IPS-18c (cell line): ENCODE measurements around the gene PRKX.
"Not testable (repeated sequence)": the region's sequence is repeated elsewhere in the genome, so short reads cannot be mapped to it uniquely, and the experiment has no call there.

ENCODE experiments used
- H3K4me3 ChIP-seq: 2 replicates; pipeline ENCODE4 v1.7.0; 2013; ENCODE audit warnings: low read depth, mild to moderate bottlenecking, low read length, moderate library complexity; ENCODE audit not compliant: insufficient read depth
- H3K9me3 ChIP-seq: one replicate; pipeline ENCODE4 v1.6.1; 2013; ENCODE audit warnings: mild to moderate bottlenecking, low read length, moderate library complexity; ENCODE audit not compliant: control insufficient read depth, insufficient read depth

The PRKX gene

GRCh38 chrX:3678328-3678727, 35.1 kb downstream of the PRKX start:
- peaks cover 6% of the 10 kb centered on the region for H3K9me3 ChIP-seq
- H3K4me3 ChIP-seq = no peak overlapping the region

- Histone ChIP-seq H3K4me3 (no peak overlapping the region), H3K9me3 (peaks cover 6% of the 10 kb centered on the region)
These were observed 38.6 kb downstream of the PRKX start for GRCh38 chrX:3674881-3675280.

DNA sequence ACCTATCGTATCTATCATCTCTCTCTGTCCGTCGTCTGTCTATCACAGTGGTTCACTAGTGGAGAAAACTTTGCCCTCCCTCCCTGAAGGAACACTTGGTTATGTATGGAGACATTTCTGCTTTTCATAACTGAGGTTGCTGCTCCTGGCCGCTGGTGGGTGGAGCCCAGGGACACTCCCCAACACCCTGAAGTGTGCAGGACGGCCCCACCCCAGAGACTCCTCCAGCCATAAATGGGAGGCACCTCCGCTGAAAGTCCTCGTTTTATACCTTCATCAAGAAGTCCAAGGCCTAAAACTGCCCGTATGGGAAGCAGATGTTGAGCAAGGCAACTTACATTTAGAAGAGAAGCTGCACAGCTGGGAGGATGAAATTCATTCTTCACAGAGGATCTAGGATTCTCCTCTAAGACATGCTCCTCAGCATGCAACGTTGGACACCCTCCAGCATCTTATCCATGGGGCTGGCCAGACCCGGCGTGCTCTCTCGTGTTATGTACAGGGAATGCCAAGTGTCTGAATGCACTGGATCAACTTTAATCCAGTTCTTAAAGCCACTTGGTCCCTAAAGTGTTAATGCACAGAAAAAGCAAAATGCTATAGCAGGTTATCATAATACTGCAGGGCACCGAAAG, 43.5 kb downstream of the PRKX start:
- peaks cover 13% of the 10 kb centered on the region for H3K9me3 ChIP-seq
- H3K4me3 ChIP-seq = no peak overlapping the region

DNA sequence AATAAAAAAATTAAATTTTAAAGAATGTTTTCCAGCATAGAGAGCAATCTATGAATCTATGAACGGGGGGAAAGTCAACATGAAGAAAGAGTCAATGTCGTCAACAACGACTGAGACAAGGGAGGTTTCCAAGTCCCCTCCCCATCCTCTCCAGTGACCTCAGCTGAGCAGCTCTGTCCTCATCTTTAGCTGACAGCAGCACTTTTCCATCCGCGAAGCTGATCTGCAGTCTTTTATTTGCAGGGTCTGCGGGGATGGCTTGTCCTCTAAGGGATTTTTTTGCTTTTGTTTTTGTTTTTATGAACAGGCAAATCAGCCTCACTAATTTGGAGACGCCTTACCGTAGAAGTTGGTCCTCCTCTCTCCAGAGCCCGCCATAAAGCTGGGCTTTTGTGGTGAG, 46.5 kb downstream of the PRKX start:
- Histone ChIP-seq H3K9me3 (peaks cover 12% of the 10 kb centered on the region), H3K4me3 (no peak overlapping the region)

- Histone ChIP-seq H3K4me3 (no peak overlapping the region), H3K9me3 (peaks cover 13% of the 10 kb centered on the region)
These were observed 48.5 kb downstream of the PRKX start for GRCh38 chrX:3664921-3665320.

DNA sequence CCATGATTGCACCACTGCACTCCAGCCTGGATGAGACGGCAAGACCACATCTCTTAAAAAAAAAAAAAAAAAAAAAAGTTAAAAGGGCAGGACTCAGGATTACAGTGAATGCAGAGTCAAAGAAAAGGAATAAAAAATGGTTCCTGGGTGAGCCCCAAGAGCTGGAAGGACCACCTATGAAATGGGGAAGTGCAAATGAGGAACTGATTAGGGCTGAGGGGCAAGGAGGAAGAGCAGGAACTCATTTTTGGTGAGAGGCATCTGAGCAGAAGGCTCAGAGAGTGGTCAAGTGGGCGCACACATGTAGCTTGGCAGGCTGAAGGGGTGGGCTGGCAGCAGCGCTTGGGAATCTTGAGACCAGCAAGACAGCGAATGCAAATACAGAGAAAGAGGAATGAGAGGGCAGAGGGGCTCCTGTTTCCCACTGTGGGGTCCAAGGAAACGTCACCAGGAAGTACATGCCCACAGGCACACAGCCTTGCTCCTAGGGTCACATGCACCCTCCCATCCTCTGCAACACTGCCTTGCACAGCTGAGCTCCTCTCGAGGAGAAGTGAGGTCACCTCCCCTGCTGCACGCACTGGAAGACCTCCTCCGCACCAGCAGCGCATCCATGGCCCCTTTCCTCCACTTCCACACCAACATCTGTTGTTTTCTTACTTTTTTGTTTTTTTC, 49.7 kb downstream of the PRKX start:
- H3K4me3 ChIP-seq = not testable (repeated sequence)
- H3K9me3 ChIP-seq = peaks cover 13% of the 10 kb centered on the region

DNA sequence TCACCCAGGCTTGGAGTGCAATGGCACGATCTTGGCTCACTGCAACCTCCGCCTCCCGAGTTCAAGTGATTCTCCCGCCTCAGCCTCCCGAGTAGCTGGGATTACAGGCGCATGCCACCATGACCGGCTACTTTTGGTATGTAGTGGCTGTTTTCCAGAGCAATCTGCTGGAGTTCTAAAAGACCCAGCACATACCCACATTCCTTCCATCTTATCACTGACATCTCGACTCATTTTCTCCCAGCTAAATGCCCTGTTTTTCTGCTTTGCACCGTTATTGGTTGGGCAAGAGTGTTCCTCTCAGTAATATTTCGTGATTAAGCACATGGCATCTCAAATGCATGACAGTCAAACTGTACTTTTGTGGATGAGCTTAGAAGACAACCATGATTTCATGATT, 53.7 kb downstream of the PRKX start:
- H3K9me3 ChIP-seq = peaks cover 11% of the 10 kb centered on the region
- H3K4me3 ChIP-seq = no peak overlapping the region

- no peak overlapping the region for H3K4me3 ChIP-seq
These were observed 58.3 kb downstream of the PRKX start for GRCh38 chrX:3655181-3655580.

GRCh38 chrX:3653111-3653510, 60.3 kb downstream of the PRKX start:
- peaks cover 5% of the 10 kb centered on the region for H3K9me3 ChIP-seq
- no peak overlapping the region for H3K4me3 ChIP-seq

More at GRCh38 chrX:3655181-3655580, 58.3 kb downstream of the PRKX start:
- H3K9me3 ChIP-seq = peaks cover 5% of the 10 kb centered on the region

DNA sequence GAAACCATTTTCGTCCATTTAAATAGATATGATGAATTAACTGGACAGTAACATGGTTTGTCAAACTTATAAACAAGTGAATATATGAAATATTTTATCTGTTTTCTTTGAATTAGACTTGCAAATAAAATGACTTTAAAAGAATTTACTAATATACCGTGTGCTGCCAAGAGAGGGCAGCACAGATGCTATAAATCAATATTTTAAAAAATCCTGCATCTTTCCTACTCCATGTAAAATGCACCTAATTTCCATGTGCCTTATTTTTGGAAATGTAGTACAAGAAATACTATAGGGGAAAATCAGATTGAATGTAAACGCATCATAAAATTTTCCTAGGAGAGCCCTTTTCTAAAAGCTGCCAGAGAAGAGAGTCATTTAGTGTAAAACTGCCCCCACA, 62.2 kb downstream of the PRKX start:
- H3K4me3 ChIP-seq = no peak overlapping the region
- peaks cover 3% of the 10 kb centered on the region for H3K9me3 ChIP-seq

GRCh38 chrX:3648084-3648483, 65.4 kb downstream of the PRKX start:
- Histone ChIP-seq H3K9me3 (peaks cover 11% of the 10 kb centered on the region), H3K4me3 (no peak overlapping the region)

DNA sequence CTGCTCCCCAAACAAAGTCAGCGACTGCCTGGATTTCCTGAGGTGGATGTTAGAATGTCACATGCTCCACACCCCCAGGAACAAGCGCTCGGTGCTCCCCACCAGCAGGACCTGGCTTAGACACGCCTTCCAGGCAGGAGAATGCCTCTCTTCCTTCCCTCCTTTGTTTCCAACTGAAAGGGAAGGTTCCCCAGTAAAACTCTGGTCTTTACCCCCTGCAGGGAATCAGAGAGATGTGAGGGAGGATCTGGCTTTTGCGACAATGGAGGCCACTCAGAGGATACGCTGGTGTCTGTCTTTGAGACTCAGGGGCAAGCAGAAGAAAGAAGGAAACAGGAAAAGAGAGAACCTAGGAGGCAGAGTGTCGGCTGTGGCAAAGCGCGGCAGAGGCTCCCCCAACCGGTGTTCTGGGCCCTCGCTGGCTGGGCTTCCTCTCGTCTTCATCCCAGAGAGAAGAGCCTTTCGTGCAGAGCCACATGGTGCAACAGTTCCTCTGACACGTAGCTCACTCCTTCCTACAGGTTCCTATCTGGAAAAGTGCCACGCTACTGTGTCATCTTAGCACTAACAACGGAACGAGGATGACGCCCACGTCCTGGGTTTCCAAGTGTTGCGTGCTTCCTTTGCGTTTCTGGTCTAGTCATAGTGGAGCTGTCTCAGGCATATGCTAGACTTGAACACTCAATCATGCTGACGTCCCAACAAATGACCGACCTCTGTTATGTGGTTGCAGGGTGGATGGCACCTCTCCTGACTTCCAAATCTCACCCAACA, 73.4 kb downstream of the PRKX start:
- H3K4me3 ChIP-seq = not testable (repeated sequence)
- peaks cover 10% of the 10 kb centered on the region for H3K9me3 ChIP-seq

GRCh38 chrX:3639236-3639635, 74.2 kb downstream of the PRKX start:
- Histone ChIP-seq H3K9me3 (peaks cover 6% of the 10 kb centered on the region), H3K4me3 (no peak overlapping the region)

DNA sequence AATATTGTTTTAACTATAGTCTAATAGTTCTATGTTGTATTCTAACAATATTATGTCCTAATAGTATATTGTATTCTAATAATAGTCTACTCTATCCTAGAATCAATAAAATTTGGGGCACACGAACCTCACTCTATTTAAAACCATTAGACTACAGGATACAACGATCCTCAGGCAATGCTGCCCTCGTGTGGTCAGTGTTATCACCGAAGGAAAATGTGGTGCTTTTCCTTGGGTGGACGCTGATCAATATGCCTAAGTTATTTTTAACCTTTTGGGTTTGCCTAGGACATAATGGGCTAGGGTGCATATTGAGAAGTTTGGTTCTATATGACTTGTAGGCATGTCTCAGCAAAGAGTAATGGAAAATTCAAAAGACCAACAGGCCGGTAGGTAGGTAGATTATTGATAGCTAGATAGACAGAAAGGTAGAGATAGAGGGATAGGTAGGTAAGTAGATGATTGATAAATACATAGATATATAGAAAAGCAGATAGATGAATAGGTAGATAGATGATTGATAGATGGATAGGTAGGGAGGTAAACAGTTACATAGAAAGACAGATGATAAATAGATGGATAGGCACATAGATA, 75.1 kb downstream of the PRKX start:
- Histone ChIP-seq H3K9me3 (peaks cover 3% of the 10 kb centered on the region), H3K4me3 (no peak overlapping the region)

DNA sequence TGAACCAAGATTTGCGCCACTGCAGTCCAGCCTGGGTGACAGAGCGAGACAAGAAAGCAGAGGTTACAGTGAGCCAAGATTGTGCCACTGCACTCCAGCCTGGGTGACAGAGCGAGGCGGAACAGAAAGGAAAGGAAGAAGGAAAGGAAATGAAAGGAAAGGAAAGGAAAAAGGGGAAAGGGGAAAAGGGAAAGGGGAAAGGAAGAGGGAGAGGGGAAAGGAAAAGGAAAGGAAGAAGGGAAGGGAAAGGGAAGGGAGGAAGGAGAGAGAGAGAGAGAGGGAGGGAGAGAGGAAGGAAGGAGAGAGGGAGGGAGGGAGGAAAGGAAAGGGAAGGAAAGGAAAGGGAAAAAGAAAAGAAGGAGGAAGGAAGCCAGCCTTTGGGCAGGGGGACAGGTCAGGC, 76.6 kb downstream of the PRKX start:
- Histone ChIP-seq H3K9me3 (peaks cover 4% of the 10 kb centered on the region), H3K4me3 (no peak overlapping the region)

DNA sequence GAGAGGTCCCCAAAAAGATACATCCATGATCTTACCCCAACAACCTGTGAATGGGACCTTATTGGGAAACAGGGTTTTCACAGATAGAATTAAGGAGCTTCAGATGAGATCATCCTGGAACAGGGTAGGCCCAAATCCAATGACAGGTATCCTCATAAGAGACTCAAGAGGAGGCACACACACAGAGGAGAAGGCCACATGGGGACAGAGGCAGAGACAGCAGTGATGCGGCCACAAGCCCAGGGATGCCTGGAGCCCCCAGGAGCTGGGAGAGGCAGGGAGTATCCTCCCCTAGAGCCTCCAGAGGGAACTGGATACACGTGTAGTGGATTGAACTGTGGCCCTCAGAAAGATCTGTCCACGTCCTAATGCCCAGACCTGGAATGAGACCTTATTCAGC, 82.3 kb downstream of the PRKX start:
- peaks cover 5% of the 10 kb centered on the region for H3K9me3 ChIP-seq
- H3K4me3 ChIP-seq = no peak overlapping the region

GRCh38 chrX:3627594-3627993, 85.9 kb downstream of the PRKX start:
- H3K4me3 ChIP-seq = no peak overlapping the region

GRCh38 chrX:3621414-3621813, 92.0 kb downstream of the PRKX start:
- H3K9me3 ChIP-seq = peaks cover 9% of the 10 kb centered on the region
- no peak overlapping the region for H3K4me3 ChIP-seq

More at GRCh38 chrX:3627594-3627993, 85.9 kb downstream of the PRKX start:
- H3K9me3 ChIP-seq = peaks cover 3% of the 10 kb centered on the region
